Choroid plexus epithelial cell (primary cell): ENCODE results near the gene PRRT4.

ENCODE experiments used
- DNase-seq: peaks from one replicate; pipeline ENCODE4 v3.0.0-alpha.2; 2010; ENCODE audit warnings: low read depth
- H3K4me3 ChIP-seq: 2 replicates; pipeline ENCODE4 v1.5.1; 2011; ENCODE audit warnings: low read depth, mild to moderate bottlenecking, control low read depth, low read length, moderate library complexity
- TF ChIP-seq, protein P1 (sequence below): conservative IDR thresholded peaks from 2 replicates; pipeline ENCODE4 v1.5.1; 2011; ENCODE audit warnings: low read depth, mild to moderate bottlenecking, control low read depth, inconsistent platforms, low read length, moderate library complexity

PRRT4 gene

DNA sequence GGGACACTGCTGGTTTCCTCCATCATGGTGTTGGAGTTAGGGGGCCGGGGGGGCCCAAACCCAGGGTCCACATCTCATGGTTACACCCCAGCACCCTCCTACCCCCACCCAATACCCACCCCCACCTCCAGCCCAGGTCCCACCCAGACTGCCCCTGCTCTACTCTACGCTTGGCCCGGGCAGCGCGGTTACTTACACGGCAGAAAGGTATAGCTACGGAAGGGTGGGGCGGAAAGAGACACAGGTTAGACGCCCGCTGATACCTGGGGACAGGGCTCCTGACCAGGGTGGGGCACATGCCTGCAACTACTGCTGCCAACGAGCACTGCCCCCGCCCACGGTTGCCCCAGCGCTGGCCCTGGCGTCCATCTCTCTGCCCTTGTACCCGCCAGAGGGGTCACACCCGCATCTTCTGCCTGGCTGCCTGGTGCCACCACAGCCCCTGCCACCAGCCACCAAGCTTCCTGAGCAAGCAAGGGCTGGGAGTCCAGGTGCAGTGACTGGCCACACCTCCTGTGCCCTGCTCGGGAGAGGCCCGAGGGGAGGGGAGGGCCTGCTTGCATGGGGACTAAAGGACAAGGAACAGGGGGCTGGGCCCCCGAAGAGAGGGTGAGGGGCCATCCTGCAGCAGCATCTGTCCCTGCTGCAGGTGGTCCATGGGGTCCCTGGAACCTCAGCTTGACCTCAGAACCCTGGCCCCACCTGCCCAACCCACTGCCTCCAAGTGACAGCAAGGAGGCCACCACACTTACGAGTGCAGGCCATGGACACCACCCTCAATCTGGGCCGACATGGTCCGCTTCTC is 32.2 kb upstream of the PRRT4 start:
- TF ChIP-seq, protein P1, sequence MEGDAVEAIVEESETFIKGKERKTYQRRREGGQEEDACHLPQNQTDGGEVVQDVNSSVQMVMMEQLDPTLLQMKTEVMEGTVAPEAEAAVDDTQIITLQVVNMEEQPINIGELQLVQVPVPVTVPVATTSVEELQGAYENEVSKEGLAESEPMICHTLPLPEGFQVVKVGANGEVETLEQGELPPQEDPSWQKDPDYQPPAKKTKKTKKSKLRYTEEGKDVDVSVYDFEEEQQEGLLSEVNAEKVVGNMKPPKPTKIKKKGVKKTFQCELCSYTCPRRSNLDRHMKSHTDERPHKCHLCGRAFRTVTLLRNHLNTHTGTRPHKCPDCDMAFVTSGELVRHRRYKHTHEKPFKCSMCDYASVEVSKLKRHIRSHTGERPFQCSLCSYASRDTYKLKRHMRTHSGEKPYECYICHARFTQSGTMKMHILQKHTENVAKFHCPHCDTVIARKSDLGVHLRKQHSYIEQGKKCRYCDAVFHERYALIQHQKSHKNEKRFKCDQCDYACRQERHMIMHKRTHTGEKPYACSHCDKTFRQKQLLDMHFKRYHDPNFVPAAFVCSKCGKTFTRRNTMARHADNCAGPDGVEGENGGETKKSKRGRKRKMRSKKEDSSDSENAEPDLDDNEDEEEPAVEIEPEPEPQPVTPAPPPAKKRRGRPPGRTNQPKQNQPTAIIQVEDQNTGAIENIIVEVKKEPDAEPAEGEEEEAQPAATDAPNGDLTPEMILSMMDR: no peak
- no peak for DNase-seq
- no peak overlapping the region for H3K4me3 ChIP-seq

DNA sequence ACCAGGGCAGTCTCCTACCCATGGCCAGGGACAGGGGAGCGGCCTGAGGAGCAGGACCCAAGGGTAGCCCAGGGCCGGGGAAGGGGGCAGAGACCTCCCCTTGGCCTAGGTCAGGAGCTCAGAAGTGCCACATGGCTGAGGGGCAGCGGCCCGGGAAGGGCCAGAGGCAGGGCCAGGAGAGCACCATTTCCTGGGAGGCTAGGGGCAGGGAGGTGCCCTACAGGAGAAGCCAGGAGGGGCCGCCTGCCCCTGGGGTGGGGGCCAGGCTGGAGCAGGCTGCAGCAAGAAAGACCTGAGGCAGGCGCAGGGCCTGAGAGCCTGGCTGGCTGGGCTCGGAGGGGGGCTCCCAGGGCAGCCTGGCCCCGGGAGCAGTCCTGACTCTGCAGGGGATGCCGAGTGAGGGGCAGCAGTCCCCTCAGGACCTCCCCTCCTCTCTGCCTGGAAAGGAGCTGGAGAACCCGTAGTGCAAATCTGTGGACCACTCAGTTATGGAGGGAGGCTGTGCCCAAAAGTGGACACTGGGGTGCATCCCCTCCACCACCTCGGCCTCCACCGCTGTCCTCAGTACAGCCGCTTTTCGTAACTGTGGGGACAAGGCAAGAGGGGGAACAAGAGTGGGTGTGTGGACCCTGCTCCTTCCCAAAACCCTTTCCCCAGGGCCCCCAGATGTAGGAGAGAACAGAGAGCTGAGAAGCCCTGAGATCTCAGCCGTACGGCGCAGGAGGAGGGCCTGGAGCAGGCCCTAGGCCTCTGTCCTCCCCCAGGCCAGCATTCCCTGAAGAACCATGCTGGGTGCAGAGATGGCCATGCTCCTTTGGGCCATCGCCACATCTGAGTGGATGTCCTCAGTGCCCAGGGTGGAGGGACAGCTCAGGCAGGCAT is 31.2 kb upstream of the PRRT4 start:
- no peak overlapping the region for H3K4me3 ChIP-seq
- no peak for DNase-seq
- TF ChIP-seq, protein P1: no peak

GRCh38 chr7:128391805-128392204 is 30.3 kb upstream of the PRRT4 start:
- no peak overlapping the region for H3K4me3 ChIP-seq
- TF ChIP-seq, protein P1: no peak
- no peak for DNase-seq

DNA sequence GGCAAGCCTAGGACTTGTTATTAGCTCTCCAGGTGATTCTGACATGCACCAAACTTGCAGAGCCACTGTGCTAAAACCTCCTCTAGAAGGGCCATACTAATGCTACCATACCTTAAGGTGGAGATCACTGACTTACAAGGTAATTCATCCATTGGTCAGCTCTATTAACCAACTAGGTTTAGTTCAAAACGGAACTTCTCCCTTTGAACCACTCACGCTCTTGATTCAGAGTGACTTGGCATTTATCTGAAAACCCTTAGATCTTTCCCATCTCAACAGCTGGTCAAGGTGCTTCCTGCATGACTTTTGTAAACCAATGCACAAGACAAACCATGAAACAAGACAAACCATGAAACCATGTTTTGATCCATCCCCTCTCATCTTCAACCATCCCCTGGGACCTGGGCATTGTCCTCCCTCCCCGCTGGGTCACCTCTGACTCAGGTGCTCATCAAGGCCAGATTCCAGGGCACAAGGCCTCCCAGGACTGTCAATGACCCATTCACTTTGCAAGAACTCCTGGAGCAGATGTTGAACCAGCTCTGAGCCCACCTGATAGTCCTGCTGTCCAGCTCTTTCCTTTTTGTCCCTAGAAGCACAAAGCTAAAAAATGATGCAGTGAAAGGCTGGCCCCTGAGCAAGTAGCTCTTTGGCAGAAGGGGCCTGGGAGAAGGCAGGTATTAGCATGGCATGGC is 29.5 kb upstream of the PRRT4 start:
- TF ChIP-seq, protein P1: no peak

DNA sequence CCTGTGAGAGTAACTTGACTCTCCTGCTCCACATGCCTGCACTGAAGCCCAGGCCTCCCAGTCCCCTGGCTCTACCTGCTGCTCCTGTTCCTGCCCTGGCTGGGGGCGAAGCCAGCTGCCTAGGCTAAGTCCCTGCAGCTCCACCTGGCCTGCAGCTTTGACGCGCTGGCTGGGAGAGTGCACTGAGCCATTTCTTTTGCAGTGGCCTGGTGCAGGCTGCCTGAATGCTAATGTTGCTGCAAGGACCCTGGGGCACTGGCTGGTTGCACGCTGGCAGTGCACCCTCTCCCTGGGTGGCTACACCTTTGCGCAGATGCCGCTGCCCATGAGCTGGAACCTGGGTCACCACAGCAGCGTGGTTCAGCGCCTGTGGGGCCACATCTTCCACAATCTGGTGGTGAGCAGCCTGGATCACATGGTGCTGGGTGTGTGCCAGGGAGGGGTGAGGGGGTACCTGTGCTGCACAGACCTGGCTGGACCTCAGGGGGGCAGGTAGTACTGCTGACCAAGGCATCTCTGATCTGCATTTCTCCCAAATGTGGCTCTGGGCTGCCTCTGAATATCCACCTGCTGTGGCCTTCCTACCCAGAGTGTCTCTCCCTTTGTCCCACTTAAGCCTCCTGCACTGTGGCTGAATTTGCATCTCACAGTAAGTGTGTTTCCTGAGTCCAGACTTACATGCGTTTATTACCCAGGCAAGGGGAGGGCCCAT is 28.3 kb upstream of the PRRT4 start:
- DNase-seq: no peak
- TF ChIP-seq, protein P1: no peak
- no peak overlapping the region for H3K4me3 ChIP-seq

More for the DNA sequence above, 29.5 kb upstream of the PRRT4 start:
- no peak overlapping the region for H3K4me3 ChIP-seq
- DNase-seq: no peak

GRCh38 chr7:128389085-128389617 is 27.7 kb upstream of the PRRT4 start:
- TF ChIP-seq, protein P1: no peak
- no peak overlapping the region for H3K4me3 ChIP-seq
- DNase-seq: no peak
